Upper lobe of left lung (tissue), 4 donors: Measurements from ENCODE around the gene P3R3URF.

ENCODE experiments used
- POLR2A ChIP-seq, 4 donors: fragments of 450-650 bp; IDR thresholded peaks; one replicate each; pipeline ENCODE4 v1.5.1; 2016 to 2017; ENCODE audit warnings: antibody characterized with exemption in 4 of 4, mild to moderate bottlenecking in 2 of 4
- TF ChIP-seq, protein P1 (sequence below), 6 experiments: fragments of 450-650 bp in 4 of 6; fragments of 200-600 bp in 2 of 6; sonication (generic) in 2 of 6; IDR thresholded peaks; one replicate each; pipeline ENCODE4 v1.5.1; 2016 to 2019; ENCODE audit warnings: antibody characterized with exemption in 6 of 6

DNA sequence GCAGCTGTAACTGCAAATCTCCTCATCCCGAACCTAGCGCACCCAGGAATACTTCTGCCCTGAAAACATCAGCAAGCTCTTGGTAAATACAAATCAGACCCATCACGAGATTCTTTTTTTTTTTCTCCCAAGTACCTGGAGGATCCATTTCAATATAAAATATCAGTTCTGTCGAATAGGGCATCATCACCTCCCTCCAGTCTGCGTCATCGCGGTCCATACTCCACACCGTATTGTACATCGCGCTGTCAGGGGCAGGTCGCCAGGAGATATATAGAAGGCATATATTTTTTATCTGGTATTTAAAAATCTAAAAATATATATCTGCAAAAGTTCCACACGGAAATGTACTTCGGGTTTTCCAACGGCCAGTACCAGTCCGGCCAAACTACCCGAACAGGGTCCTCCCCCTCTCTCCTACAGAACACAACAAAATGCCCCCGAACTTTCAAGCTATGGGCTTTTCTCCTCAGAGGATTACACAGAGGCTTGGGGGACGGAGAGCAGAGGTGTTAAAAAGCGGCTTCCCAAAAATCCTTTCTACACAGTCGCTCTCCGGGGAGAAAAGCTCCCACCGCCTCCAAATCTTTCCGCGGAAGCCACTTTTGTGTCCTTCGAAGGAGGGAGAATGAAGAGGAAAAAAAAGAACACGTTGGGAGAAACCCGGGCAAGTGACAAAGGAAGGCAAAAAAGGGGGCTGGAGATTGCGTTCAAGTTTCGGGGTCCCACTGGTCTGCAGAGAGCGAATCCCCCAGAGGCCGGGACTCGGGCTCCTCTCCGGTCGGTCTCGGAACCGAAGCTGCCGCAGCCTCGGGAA lies 44.4 kb downstream of the P3R3URF start:
- TF ChIP-seq, protein P1, sequence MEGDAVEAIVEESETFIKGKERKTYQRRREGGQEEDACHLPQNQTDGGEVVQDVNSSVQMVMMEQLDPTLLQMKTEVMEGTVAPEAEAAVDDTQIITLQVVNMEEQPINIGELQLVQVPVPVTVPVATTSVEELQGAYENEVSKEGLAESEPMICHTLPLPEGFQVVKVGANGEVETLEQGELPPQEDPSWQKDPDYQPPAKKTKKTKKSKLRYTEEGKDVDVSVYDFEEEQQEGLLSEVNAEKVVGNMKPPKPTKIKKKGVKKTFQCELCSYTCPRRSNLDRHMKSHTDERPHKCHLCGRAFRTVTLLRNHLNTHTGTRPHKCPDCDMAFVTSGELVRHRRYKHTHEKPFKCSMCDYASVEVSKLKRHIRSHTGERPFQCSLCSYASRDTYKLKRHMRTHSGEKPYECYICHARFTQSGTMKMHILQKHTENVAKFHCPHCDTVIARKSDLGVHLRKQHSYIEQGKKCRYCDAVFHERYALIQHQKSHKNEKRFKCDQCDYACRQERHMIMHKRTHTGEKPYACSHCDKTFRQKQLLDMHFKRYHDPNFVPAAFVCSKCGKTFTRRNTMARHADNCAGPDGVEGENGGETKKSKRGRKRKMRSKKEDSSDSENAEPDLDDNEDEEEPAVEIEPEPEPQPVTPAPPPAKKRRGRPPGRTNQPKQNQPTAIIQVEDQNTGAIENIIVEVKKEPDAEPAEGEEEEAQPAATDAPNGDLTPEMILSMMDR (IDR thresholded peaks at IDR 0.05): no peak
- no peak for TF ChIP-seq POLR2A (IDR thresholded peaks at IDR 0.05)
